GM19468 (cell line): Measurements from ENCODE around the gene KRT23.

ENCODE experiments used
- ATAC-seq: cut with Tn5 transposase; IDR thresholded peaks from one replicate; pipeline ENCODE4 v1.9.1; 2021; ENCODE audit warnings: mild to moderate bottlenecking, moderate library complexity, moderate number of reproducible peaks; ENCODE audit not compliant: unreplicated experiment; ENCODE audit errors: extremely low read depth

The KRT23 gene

DNA sequence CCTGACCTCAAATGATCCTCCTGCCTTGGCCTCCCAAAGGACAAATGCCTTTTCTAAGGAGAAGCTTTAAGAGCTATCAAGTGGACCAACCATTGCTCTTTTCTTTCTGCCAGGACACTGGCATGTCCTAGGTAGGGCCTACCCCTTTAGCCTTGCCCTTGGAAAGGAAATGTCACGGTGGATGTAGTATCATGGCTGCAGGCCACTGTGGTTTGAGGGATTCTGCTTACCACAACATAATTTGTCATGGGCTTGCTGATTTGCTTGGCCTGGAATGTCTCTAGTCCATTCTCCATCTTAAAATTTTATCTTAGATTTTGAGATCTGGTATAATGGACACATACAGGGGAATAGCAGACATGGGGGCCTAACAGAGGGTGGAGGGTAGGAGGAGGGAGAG, 58.4 kb downstream of the KRT23 start:
- no peak for ATAC-seq

DNA sequence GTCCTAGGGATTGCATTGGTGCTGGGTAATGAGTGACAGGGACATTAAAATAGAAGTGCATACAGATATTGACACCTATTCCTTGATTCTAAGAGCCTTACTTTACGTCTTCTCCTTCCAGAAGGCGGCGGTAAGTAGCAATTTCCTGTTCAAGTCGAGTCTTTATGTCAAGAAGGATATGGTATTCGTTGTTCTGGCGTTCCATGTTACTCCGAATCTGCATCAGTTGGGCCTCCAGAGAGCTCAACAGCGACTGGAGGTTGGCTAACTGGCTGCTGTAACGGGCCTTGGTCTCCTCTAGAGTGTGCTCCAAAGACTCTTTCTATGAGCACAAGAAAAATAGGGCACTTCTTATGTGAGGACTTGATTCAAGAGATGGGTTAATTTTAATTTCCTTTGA, 59.4 kb downstream of the KRT23 start:
- no peak for ATAC-seq

DNA sequence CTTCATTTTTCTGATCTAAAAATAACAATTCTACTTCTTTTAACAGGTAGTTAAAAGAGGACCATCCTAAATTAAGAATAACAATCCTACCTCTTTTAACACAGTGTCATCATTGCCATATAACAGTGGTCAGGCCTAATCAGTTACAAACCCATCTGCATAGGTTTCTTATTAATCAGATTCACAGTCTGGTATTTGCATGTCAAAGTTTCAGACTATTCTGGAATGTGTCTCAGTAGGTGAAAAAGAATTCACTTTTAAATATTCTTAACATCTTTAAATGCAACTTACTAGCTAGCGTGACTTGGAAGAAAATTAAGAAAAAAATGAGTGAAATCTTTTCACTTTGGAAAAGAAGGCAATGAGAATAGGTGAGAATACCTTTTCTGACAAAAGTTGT, 63.6 kb downstream of the KRT23 start:
- no peak for ATAC-seq

DNA sequence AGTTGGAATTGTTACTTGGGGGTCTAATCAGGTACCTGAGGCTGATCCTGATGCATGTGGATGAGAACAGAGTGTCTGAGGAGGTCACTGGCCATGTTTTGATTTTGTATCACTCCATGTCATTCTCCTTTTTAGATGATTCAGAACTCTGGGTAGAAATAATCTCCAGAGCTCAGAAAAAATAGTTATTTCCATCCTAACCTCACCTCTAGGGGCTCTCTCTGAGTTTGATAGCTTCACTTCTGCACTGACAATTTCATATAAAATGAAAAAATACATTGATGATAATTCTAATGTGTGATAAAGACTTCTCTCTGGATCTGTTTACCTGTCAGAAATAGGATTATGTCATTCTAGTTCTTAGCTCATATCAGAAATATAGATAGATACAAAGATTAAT, 64.2 kb downstream of the KRT23 start:
- no peak for ATAC-seq
